Dedifferentiated amniotic fluid mesenchymal stem cell (primary cell): ENCODE data around the gene GJC1.
A peak's percentile ranks its signal among the peaks of the same experiment; 100 is the strongest.

Experiments used
- DNase-seq: peaks from one replicate; pipeline ENCODE4 v3.0.0-alpha.2; 2016; ENCODE audit errors: extremely low spot score

Gene GJC1

DNA sequence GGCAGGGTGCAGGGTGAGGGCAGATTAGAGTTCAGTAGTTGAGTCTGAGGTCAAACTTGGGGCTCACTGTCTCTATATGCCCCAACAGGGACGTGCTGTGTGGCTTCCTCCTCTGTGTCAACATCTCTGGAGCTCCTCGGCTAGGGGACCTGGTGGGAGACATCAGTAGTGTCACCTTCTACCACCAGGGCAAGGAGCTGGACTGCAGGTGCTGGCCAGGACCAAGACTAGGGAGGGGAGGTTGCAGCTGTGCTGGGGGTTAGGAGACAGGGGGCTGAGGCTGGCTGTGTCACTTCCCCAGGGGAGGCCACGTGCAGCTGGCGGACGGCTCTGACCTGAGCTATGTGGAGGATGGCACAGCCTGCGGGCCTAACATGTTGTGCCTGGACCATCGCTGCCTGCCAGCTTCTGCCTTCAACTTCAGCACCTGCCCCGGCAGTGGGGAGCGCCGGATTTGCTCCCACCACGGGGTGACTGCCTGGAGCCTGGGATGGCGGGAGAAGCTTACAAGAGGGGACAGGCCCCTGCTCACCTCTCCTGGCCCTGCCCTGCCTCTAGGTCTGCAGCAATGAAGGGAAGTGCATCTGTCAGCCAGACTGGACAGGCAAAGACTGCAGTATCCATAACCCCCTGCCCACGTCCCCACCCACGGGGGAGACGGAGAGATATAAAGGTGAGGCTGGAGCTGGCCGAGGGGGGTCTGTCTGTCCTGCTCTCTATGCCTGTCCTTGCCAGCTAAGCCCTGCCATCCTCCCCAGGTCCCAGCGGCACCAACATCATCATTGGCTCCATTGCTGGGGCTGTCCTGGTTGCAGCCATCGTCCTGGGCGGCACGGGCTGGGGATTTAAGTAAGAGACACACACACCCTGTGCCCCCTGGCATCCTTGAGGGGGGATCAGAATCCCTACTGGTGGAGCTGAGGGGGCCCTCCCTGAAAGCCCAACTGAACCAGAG lies 52.4 kb downstream of the GJC1 start:
- no peak for DNase-seq

DNA sequence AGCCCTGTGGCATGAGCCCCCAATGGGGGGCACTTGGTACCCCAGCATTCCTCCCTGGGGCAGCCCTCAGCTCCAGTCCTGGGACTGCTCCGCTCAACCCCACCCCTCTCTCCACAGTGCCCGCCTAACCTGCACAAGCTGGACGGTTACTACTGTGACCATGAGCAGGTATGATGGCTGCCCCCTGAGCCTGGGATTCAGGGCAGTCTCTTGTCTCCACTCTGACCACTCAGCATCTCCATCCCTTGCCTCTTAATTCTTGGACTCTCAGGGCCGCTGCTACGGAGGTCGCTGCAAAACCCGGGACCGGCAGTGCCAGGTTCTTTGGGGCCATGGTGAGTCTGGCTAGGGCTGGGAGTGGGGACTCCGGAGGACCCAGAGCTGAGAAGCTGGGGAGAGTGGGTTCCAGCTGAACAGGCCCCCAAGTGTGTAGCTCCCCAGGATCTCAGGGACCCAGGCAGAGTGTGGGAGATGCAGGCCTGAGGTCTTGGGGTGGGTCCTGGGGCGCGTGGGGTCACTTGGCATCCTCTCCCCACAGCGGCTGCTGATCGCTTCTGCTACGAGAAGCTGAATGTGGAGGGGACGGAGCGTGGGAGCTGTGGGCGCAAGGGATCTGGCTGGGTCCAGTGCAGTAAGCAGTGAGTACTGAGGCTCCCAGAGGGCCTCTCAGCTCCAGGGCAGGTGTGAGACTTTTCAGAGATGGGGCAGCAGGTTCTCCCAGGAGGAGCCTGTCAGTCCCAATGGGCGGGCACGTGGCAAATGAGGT lies 53.3 kb downstream of the GJC1 start:
- DNase-seq = no peak

DNA sequence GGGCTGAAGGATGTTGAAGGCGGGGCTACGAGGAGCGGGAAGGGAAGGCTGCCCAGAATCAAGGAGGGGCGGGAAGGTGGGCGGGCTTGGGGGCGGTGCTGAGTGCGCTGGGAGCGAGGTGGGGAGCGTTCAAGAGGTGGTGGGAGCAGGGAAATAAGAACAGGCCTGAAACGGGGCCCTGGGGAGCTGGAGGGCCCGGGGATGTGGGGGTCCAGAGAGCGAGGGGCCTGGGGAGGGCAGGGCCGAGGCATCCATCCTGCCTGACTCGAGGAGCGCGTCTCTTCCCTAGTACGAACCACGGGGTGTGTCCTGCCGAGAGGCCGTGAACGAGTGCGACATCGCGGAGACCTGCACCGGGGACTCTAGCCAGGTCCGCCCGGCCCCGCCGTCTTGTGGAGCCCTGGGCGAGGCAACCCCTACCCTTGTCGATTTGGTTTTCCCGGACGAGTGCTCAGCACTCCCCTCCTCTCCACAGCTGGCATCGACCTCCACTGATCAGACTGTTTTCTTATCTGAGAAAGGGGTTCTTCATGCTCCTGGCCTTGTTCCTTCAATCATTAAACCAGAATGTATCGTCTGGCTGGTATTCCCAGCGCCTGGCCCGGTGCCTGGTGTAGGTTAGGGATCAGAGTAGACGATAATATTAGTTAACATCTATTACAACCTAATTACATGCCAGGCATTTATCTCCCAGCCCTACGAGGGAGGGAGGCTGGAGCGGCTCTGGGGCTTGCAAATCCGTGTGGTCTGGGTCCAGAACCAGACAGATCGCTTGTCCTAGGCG lies 54.1 kb downstream of the GJC1 start:
- no peak for DNase-seq

DNA sequence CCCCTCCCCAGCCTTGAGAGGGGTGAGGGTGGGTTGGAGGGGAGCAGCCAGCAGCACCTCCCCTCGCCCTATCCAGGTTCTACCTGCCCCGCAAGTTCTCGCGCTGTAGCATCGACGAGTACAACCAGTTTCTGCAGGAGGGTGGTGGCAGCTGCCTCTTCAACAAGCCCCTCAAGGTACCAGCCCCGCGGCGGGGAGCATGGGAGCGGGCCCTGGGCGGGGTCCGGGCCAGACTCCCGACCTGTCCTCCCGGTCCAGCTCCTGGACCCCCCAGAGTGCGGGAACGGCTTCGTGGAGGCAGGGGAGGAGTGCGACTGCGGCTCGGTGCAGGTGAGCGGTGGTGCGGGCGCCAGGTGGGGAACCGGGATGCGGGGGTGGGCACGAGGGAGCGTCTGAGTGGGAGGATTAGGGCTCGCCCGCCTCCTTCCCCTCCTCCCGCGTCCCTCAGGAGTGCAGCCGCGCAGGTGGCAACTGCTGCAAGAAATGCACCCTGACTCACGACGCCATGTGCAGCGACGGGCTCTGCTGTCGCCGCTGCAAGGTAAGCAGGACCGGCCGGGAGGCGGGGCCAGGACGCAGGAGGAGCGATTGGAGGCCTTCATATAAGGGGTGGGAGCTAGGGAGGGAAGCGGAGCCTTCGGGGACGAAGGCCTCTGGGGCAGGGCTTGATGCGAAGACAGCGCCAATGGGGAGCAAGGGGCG lies 54.8 kb downstream of the GJC1 start:
- DNase-seq = peak; percentile 92

DNA sequence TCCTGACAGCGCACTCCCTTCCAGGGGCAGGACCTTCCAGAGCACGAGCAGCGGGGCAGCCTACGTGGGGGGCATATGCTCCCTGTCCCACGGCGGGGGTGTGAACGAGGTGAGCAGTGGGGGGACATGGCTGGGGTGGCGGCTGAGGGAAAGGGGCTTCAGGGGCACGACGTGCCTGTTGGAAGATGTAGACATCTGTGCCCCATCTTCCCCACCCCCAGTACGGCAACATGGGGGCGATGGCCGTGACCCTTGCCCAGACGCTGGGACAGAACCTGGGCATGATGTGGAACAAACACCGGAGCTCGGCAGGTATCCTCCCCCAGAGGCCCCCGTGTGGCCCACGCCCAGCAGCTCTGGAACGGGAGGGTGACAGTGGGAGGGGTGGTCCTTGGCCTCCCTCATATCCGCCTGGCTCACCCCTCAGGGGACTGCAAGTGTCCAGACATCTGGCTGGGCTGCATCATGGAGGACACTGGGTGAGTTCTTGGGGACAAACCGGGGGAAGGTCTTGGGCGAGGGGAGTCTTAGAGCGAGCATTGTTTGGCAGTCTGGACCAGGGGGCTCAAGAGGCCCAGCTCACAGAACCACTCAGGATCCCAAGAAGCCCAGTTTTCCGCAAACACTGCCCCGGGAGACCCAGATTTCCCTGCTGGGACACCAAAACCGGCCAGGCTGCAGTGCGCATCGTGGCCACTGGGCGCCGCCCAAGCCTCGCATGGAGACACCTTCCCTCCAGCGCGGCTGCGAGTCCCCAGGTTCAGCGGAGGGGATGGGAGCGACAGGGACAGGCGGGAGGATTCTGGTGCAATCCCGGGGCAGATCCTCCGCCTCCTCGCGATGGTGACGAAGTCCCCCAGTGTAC lies 55.6 kb downstream of the GJC1 start:
- DNase-seq = peak; percentile 70

DNA sequence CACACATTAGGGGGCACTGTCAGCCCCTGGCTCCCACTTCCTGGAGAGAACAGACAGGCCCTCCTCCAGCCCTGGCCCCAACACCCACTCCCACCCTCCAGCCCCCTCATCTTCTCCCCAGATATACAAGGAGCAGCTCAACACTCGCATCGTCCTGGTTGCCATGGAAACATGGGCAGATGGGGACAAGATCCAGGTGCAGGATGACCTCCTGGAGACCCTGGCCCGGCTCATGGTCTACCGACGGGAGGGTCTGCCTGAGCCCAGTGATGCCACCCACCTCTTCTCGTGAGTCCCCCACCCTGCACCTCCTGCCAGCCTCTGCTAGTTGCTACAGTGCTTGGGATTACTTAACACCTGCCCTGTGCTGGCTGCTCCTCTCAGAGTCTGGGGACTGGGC lies 56.9 kb downstream of the GJC1 start:
- DNase-seq = no peak

DNA sequence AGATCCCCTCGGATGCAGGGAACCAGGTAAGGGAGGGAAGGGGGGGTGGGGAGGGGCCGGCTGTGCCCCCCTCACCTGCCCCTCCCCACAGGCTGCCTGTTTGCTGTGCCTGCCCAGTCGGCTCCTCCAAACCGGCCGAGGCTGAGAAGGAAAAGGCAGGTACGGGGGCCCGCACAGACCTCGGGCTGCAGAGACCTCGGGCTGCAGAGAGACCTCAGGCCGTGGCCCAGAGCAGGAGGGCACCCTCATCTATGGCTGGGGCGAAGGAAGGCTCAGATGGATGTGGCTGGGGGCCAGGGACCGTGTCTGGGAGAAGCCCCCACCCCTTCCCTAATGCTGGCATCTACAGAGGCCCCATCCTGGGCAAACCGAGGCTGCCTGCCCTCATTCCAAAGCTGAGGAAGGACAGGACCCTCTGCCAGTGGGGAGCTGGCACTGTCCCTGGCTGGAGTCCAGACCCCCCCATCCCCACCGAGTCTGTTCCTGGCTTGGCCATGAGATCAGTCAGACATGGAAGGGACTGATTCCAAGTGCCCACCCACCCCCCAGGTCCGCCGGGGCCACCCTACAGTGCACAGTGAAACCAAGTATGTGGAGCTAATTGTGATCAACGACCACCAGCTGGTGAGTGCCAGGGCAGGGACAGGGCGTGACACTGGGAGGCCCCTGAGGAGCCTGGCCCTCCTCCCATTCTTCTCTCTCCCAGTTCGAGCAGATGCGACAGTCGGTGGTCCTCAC lies 57.6 kb downstream of the GJC1 start:
- DNase-seq = no peak

DNA sequence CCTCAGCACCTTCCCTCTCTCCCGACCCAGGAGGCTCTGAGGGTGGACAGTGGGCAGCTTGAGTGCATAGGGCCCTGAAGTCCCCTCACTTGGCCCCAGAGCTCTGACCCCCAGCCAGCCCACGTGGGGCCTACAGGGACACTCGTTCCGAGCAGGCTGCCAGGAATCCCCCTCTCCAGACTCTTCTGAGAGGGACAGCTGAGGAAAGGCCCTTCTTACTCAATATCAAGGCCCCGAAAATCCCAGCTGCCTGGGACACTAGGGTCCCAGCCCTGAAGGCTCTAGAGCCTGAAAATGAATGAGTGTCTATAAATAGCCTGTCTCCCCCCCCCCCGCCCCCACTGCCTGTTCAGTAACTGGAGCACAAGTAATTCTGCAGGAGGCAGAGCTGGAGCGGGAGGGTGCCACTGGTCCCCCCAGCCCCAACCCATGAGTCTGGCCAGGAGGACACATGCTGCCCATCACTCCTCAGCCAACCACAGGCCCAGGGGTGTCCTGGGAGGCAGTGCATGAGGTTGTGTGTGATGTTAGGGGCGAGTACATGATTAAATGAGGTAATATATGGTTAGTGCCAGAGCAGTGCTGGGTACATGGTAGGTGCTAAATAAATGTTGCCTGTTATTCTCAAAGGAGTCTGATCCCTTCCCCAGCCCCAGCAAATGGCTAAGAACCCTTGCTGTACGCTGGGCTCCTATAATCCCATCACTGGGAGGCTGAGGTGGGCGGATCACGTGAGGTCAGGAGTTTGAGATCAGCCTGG lies 59.7 kb downstream of the GJC1 start:
- no peak for DNase-seq

DNA sequence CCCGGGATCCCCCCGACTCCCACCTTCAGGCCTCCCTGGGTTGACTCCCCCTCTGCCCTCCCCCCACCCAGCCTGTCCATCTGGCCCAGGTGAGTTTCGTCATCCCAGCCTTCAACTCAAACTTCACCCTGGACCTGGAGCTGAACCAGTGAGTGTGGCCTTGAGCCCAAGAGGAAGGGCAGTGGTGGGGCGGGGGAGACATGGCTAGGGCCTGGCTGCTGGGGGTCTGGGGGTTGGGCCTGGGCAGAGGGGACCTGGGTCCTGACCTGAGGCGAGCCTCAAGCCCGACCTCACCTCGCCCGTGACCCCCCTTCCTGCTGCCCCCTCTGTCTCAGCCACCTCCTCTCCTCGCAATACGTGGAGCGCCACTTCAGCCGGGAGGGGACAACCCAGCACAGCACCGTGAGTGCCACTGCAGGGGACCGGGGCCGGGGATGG lies 60.4 kb downstream of the GJC1 start:
- no peak for DNase-seq

DNA sequence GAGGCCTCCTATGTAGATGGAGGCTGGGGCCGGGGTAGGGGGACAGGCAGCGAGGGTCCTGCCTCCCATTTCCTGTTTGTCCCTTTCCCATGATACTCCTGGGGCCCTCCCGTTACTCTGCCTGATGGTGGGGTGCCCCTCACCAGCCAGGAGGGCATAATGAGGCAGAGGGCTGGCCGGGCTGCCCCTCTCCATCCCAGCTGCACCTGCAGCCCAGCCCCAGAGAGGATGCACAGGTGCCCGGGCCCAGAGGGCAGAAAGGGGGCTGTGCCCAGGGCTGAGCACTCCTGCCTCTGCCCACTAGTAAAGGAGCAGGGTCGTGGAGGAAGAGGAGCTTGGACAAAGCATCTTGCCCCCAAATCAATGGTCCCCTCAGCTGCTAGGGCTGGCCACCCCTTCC lies 60.9 kb downstream of the GJC1 start:
- no peak for DNase-seq

DNA sequence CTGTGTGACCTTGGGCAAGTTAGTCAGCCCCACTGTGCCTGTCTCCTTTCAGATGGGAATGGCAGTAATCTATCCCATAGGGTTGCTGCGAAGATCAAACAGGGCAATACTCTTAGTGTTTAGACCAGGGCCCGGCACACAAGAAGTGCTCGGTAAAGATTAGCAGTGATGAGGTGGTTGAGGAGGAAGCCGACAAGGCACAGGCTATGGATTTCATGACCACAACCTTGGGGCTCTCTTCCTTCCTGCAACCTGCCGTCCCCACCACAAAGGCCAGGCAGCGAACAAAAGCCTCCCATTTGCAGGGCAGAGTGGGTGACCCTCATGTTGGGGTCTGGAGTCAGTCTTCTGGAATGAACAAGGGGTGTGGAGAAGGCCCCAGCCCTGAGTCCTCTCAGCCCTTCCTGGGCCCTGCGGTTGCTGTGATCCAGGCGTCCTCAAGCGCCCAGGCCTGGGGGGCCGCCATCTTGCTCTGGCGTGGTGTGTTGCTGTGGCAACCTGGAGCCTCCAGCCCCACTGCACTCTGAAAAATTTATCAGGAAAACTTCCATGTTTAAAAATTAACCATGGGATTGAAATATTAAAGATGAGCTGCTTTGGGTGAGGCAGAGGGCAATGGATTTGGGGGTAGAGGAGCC lies 61.5 kb downstream of the GJC1 start:
- DNase-seq = no peak

DNA sequence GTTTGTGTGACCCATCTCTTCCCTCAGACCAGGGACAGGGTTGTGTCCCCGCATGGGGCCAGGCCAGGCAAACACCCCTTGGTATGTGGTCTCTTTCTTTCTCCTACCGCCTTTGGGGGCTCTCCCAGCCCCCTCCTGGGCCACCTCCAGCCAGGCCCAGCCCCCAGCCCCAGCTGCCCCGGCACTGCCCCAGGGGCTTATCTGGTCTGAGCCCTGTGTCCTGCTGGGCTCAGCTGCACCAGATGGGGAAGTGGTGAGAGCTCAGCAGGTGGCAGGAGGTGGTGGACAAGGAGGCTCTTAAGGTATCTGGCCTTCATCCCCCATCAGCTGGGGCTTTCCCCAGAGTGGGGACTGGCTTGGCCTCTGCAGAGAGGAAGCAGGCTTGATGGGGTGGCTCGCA lies 62.6 kb downstream of the GJC1 start:
- DNase-seq = no peak

DNA sequence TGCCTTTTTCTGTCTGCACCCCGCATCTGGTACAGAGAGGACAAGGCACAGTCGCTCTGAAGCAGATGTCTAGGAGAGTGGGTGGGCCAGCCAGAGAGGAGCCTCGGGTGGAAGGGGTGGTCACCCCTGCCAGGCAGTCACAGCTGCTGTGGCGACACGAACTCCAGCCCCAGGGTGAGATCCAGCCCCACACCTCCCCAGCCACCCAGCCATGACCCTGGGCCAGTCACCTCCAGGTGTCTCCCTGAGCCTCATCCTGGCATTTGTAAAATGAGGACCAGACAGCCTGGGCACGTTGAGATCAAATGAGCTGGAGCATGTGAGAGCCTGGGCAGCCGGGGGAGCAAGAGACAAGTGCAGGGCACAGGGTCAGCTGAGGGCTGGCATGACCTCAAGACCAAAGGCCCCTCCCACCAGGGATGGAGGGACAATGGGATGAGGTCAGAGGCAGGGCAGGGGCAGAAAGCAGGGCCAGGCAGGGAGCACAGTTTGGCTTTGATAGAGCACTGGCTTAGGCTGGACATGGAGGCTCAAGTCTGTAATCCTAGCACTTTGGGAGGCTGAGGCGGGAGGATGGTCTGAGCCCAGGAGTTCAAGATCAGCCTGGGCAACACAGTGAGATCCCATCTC lies 63.6 kb downstream of the GJC1 start:
- DNase-seq = no peak

DNA sequence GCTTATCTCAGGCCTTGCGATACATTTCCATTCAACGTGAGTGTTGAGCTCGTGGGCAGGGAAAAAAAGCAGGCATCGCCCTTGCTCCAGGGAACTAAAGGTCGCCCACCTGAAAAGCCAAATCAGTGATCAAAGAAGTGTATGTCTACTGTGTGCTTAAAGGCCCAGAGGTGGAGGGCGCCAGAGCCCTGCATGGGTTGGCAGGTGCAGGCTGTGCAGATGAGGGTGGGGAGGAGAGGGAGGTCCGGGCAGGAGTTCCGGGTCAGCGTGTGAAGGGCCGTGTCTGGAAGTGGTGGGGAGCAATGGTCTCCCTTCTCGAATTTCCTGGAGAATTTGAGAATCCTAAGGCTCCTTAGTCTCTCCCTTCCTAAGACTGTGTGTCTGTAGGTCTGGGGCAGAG lies 64.1 kb downstream of the GJC1 start:
- no peak for DNase-seq

DNA sequence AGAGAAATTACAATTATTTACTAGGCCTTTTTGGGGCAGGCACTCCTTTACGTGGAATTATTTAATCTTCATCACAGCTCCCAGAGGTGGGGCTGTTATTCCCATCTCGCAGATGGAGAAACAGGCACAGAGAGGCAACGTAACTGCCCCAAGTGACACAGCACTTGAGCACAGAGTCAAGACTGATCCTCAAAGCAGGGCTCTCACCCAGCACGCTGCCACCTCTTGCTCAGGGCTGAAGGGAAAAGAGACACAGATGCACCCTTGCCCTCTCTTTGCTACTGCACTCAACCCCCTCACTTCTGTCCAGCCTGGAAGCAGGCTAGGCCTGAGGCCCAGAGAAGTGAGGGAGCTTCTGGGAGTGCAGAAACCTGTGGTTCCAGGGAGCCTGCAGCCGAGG lies 66.9 kb downstream of the GJC1 start:
- DNase-seq = no peak

DNA sequence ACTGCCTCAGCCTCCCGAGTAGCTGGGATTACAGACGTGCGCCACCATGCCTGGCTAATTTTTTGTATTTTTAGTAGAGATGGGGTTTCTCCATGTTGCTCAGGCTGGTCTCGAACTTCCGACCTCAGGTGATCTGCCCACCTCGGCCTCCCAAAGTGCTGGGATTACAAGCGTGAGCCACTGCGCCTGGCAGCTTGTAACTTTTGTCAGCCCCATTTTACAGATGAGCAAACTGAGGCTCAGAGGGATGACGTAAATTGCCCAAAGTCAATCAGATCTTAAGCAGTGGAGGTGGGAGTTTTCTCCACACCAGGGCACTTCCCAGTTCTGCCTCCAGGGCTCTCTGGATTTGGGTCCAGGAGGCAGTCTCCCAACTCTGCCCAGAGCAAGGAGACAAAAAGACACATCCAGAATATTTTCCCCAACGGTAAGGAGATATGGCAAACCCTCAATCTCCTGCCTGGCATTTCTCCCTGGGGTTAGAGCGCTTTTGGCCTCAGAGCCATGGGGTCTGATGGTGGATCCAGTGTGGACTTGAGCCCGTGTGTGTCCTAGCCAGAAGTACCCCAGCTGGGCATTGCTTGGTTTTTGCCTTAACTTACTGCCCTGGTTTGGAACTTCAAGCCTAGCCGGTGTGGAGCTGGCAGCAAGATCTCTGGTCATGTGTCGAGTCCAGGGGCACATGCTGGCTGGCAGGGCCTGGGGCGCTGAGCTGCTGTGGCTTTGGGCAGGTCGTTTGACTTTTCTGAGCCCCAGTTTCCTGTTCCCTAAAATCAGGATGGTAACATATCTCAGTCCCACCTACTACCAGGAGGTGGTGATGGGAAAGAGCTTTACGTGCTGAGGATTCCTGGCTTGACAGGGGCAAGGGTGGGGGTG lies 67.9 kb downstream of the GJC1 start:
- no peak for DNase-seq
